HG03196 (cell line): ENCODE measurements around the gene ADAMTSL3.

Experiments
- ATAC-seq: cut with Tn5 transposase; IDR thresholded peaks from one replicate; pipeline ENCODE4 v1.9.1; 2021; ENCODE audit not compliant: unreplicated experiment

ADAMTSL3 gene, protein sequence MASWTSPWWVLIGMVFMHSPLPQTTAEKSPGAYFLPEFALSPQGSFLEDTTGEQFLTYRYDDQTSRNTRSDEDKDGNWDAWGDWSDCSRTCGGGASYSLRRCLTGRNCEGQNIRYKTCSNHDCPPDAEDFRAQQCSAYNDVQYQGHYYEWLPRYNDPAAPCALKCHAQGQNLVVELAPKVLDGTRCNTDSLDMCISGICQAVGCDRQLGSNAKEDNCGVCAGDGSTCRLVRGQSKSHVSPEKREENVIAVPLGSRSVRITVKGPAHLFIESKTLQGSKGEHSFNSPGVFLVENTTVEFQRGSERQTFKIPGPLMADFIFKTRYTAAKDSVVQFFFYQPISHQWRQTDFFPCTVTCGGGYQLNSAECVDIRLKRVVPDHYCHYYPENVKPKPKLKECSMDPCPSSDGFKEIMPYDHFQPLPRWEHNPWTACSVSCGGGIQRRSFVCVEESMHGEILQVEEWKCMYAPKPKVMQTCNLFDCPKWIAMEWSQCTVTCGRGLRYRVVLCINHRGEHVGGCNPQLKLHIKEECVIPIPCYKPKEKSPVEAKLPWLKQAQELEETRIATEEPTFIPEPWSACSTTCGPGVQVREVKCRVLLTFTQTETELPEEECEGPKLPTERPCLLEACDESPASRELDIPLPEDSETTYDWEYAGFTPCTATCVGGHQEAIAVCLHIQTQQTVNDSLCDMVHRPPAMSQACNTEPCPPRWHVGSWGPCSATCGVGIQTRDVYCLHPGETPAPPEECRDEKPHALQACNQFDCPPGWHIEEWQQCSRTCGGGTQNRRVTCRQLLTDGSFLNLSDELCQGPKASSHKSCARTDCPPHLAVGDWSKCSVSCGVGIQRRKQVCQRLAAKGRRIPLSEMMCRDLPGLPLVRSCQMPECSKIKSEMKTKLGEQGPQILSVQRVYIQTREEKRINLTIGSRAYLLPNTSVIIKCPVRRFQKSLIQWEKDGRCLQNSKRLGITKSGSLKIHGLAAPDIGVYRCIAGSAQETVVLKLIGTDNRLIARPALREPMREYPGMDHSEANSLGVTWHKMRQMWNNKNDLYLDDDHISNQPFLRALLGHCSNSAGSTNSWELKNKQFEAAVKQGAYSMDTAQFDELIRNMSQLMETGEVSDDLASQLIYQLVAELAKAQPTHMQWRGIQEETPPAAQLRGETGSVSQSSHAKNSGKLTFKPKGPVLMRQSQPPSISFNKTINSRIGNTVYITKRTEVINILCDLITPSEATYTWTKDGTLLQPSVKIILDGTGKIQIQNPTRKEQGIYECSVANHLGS (N-terminal part only)

DNA sequence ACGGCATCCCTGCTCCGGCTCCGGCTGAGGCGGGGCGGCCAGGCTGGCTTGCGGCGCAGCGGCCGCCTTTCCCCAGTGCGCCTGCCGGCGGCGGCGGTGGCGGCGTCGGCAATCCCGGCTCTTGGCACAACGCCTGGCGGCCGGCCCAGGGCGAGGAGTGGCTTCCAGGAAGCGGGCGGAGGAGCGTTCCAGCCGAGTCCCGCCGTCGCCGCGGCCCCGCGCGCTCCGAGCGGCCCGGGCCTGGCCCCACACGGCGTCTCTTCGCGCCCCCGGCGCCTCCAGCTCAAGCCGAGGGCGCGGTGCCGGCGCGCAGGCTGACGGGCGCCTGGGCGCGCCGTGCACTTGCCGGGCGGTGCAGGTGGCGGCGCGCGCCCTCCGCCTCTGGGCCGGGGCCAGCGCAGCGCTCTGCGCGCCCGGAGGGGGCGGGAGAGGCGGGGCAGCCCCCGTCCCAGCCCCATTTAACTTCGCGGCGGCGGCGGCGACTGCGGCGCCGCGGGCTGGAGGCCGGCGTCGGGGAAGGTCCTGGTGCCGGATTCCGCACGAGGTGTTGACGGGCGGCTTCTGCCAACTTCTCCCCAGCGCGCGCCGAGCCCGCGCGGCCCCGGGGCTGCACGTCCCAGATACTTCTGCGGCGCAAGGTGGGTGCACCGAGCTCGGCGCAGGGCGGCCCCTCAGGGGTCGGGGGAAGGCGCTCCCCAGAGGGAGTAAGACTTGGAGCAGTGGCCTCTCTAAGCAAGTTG lies at the start of gene ADAMTSL3:
Gene ADAMTSL3 (plus strand): TSS at position 485 of the 740 bp plus-strand sequence. CDS start 1,639 bp downstream, outside the sequence.
- no peak for ATAC-seq

DNA sequence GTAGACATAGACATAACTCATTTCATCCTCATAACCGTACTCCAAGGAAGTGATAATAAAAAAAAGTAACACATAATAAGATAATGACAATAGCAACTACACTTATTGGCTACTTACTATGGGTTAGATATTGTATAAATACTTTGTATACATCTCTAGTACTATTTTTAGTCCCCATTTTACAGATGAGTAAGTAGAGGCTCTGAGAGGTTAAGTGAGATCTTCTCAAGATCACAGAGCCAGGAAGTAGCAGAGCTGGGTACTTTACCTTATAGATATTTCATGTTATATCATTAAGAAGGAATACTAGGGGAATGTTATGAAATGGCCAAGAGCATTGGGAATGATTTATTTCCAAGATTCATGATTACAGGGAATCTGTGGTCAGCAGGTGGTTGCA lies 49.4 kb upstream of the ADAMTSL3 start:
- no peak for ATAC-seq

DNA sequence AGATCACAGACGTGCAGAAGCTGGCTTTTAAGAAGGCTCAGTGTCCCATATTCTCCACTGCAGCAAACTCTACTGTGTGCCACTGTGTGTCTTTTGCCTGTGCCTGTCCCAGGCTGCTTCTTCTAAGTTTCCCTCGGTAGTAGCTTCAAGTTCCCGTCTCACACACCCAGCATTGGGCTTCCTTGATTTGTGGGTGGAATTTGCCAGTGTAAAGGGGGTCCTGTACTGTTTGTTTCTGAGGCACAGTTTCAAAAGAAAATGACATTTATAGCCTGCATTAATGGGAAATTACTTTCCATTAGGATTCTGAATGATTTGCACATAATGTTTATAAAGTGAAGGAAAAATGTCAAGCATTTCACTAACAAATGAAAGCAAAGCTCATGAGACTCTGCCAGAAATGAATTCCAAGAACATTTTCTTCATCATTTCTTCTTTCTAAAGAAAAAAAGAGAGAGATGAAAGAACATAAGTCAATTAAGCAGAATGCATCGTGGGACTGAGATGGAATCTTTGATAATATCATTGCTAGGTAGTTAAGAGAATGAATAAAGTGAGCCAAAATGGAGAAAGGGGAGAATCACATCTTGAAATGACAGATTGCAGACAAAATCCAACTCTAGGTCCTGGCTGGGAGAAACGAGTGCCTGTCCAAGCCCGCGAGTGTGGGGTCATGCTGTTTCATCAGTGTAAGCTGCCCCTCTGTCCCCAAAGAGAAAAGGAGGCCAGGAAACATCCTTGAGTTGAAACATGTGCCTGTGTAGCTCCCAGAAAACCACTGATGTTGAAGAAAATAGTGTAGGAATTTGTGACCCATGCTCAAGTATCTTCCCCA lies 48.6 kb upstream of the ADAMTSL3 start:
- no peak for ATAC-seq

DNA sequence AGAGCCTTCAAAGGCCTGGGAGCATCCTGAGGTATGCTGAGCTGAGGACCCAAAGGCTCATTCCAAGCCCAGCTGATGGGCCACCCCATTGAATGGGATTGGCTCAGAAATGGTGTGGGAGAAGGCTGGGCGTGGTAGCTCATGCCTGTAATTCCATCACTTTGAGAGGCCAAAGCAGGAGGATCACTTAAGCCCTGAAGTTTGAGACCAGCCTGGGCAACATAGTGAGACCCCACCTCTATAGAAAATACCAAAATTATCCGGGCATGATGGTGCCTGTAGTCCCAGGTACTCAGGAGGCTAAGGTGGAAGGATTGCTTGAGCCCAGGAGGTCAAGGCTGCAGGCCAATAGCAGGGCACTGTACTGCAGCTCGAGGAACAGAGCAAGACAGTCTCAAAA lies 43.8 kb upstream of the ADAMTSL3 start:
- no peak for ATAC-seq

- no peak for ATAC-seq
These were observed 42.8 kb upstream of the ADAMTSL3 start for GRCh38 chr15:83610901-83611685.

GRCh38 chr15:83612226-83612625 lies 41.7 kb upstream of the ADAMTSL3 start:
- ATAC-seq: no peak

DNA sequence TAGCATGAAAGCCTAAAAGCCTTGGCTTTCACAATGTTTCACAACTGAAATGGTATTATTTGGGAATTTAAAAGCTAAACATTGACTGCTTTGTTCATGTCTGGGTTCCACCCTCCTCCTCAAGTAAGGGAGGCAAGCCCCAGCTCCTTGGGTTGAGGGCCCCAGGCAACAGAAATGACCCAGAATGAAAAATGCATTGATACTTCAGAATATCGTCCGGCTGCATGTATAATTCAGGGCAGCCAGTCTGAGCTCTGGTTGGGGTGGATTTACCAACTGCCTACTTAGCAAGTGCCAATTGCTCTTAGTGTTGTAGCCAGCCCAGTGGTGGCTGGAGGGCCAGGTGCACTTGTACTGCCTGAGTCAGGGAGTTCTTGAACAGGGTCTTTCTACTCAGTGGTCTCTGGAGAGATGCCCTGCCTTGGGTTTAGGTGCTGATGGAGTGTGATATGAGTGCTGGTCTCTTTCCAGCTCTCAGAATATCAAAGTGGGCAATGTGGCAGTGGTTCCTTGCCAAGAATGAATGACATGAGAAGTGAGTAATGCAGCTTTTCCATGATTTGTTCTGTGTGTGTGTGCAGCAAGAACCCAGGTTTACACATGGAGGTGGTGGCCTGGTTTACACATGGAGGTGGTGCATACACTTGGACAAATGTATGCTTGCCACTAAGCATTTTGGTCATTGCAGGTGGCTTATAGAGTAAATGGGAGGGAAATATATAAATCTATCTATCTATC lies 40.9 kb upstream of the ADAMTSL3 start:
- no peak for ATAC-seq

GRCh38 chr15:83613714-83614113 lies 40.2 kb upstream of the ADAMTSL3 start:
- ATAC-seq: no peak

- ATAC-seq: no peak
These were observed 37.1 kb upstream of the ADAMTSL3 start for GRCh38 chr15:83616840-83617239.

DNA sequence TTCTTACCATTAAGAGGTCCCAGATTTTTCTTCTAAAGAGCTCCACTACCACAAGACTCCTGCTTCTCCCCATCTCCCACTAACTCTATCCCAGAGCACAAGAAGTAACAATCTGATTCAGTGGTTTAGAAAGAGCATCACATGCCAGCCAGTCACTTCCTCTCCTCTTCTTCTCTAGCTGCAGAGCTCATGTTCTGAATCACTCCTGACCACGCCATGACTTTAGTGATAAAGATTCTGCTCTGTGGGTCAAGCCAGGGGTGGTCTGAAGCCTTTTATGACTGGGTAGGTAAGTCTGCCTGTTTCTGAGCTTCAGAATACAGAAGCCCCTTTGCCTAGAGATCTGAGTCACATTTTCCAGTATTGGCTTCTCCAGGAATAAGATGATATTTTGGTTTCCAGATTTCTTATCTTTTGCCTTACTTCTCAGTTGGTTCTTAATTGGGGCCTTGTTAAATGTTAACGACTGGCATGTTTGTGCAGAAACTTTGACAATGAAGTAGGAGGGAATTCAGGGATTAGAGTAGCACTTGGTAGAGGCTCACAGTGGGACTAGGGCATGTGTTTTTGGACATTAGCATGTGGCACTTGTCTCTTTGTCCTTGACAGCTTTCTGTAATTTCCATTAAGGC lies 27.6 kb upstream of the ADAMTSL3 start:
- no peak for ATAC-seq

DNA sequence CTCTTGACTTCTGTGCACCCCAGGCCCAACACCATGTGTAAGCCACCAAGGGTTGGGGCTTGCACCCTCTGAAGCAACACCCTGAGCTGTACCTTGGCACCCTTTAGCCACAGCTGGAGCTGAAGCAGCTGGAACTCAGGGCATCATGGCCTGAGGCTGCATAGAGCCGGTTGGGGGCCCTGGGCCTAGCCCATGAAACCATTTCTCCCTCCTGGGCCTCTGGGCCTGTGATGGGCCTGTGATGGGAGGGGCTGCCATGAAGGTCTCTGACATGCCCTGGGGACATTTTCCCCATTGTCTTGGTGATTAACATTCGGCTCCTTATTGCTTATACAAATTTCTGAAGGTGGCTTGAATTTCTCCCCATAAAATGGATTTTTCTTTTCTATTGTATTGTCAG lies 22.4 kb upstream of the ADAMTSL3 start:
- no peak for ATAC-seq

DNA sequence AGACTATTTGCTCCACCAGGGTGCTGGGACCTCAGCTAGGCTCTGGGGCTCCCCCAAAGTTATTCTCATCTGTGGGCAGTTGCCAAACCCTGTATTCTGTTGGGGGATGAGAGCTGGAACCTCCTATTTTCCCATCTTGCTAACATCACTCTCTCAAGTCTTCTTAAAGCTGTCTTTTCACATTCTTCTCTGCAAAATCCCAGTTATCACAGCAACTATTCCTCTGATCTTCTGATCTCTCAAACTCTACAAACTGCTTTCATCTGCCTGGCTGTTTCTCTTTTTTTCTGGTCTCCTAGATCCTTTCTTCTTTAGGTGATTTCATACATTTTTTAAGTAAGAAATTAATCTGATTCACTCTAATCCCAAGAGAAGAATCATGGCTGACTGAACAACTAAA lies 10.7 kb upstream of the ADAMTSL3 start:
- no peak for ATAC-seq

- ATAC-seq: no peak
These were observed 9.5 kb upstream of the ADAMTSL3 start for GRCh38 chr15:83644439-83644838.

DNA sequence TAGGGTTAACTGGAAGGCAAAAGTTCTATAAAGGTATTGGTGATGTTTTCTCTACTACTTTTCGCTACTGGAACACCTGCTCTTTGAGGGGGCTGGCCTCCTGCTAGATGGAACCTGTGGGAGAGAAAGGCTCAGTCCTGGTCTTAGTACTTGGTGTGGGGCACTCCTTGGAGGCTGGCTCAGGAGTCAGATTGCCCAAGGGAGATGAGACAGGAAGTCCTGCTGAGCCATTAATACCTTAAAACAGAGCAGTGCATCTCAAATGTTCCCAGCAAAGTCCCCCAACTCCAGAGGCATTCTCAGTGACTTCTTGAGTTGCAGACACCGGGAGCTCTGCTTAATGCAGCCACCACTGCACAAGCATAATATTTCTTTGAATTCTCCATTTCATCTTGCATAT lies 3.1 kb upstream of the ADAMTSL3 start:
- ATAC-seq: no peak

DNA sequence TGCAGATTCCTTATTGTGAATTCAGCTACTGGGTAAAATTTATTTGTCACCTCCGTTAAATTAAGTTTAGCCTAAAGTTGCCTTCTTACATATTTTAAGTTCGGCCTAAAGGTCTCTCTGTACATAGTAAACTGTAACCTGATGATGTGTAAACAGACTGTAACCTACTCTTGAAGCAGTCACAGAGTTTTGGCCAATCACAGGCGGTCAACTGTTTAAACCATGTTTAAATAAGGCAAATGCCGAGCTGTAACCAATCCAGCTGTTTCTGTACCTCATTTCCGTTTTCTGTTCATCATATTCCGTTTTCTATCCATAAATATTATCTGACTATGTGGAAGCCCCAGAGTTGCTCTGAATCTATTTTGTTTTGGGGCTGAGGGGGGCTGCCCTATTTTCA lies 2.4 kb upstream of the ADAMTSL3 start:
- no peak for ATAC-seq

- no peak for ATAC-seq
These were observed 1.2 kb upstream of the ADAMTSL3 start for GRCh38 chr15:83652626-83653204.

- ATAC-seq: no peak
These were observed 660 bp upstream of the ADAMTSL3 start for GRCh38 chr15:83653288-83653638.
